ENCODE measurements around the gene MED4. TPM values are rescaled to one million over a fixed set of nuclear protein-coding genes. Genes with fewer than 3 reads are reported as not detected.

MED4 gene
- total RNA-seq, 1 experiment from 2014 or later: 26.5 TPM

DNA sequence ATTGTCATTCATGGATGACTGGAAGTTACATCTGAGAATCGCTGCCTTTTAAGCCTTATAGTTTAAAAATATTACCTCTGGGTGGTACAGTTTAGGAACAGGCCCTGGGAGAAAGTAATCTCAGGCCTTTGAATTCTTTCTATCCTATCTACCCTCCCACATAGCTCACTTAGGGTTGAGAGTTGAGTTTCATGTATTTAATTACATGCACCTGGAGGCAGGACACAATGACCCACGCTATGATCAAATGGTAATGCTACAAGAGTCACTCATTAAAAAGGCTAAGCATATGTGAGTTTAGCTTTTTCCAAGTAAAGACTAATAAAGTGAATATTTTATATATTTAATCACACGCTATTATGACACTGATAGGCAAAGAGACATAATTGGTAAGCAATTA lies 25.3 kb upstream of the MED4 start:
- no peak overlapping the region for H3K4me3 ChIP-seq (ENCODE audit: low read depth in 2 of 2, low read length in 2 of 2)
- CTCF ChIA-PET: no interaction called here
- no peak overlapping the region for H3K27ac ChIP-seq (ENCODE audit: low read length)
- H3K9me3 ChIP-seq (ENCODE audit: control insufficient read depth, insufficient read depth, low read depth, low read length): no peaks in the 10 kb centered on the region
- no peaks in the 10 kb centered on the region for H3K36me3 ChIP-seq (ENCODE audit: control insufficient read depth, insufficient read depth, low read length)
- H3K4me1 ChIP-seq (ENCODE audit: control insufficient read depth, insufficient read depth, low read length): no peaks in the 10 kb centered on the region
- DNase-seq (ENCODE audit: low read depth, low spot score) (no peak), ATAC-seq (no peak)
- in situ Hi-C loops (cut with HindIII; ENCODE audit: low pct_unique_long_range_greater_than_20kb, low sequenced_read_pairs) (no loop called here), intact Hi-C loops (cut with micrococcal nuclease; ENCODE audit: unreplicated experiment) (no loop called here)
- POLR2A ChIA-PET: no interaction called here
- BruUV-seq (replicated peaks): no TSS peak
- no peaks in the 10 kb centered on the region for H3K27me3 ChIP-seq (ENCODE audit: control insufficient read depth, insufficient read depth, low read length)
- TF ChIP-seq, protein P1, sequence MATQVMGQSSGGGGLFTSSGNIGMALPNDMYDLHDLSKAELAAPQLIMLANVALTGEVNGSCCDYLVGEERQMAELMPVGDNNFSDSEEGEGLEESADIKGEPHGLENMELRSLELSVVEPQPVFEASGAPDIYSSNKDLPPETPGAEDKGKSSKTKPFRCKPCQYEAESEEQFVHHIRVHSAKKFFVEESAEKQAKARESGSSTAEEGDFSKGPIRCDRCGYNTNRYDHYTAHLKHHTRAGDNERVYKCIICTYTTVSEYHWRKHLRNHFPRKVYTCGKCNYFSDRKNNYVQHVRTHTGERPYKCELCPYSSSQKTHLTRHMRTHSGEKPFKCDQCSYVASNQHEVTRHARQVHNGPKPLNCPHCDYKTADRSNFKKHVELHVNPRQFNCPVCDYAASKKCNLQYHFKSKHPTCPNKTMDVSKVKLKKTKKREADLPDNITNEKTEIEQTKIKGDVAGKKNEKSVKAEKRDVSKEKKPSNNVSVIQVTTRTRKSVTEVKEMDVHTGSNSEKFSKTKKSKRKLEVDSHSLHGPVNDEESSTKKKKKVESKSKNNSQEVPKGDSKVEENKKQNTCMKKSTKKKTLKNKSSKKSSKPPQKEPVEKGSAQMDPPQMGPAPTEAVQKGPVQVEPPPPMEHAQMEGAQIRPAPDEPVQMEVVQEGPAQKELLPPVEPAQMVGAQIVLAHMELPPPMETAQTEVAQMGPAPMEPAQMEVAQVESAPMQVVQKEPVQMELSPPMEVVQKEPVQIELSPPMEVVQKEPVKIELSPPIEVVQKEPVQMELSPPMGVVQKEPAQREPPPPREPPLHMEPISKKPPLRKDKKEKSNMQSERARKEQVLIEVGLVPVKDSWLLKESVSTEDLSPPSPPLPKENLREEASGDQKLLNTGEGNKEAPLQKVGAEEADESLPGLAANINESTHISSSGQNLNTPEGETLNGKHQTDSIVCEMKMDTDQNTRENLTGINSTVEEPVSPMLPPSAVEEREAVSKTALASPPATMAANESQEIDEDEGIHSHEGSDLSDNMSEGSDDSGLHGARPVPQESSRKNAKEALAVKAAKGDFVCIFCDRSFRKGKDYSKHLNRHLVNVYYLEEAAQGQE (IDR thresholded peaks at IDR 0.05; ENCODE audit: insufficient read depth in 1 of 2, low read depth in 2 of 2, low read length in 1 of 2): no peak
- no peak for TF ChIP-seq TCF7L2 (IDR thresholded peaks at IDR 0.05; ENCODE audit: low read depth, low read length)
- TF ChIP-seq, protein P2, sequence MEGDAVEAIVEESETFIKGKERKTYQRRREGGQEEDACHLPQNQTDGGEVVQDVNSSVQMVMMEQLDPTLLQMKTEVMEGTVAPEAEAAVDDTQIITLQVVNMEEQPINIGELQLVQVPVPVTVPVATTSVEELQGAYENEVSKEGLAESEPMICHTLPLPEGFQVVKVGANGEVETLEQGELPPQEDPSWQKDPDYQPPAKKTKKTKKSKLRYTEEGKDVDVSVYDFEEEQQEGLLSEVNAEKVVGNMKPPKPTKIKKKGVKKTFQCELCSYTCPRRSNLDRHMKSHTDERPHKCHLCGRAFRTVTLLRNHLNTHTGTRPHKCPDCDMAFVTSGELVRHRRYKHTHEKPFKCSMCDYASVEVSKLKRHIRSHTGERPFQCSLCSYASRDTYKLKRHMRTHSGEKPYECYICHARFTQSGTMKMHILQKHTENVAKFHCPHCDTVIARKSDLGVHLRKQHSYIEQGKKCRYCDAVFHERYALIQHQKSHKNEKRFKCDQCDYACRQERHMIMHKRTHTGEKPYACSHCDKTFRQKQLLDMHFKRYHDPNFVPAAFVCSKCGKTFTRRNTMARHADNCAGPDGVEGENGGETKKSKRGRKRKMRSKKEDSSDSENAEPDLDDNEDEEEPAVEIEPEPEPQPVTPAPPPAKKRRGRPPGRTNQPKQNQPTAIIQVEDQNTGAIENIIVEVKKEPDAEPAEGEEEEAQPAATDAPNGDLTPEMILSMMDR (IDR thresholded peaks at IDR 0.05): no peak
- no peak for TF ChIP-seq POLR2AphosphoS5 (IDR thresholded peaks at IDR 0.05; ENCODE audit: low read depth, low read length)
- no peak for TF ChIP-seq SIN3A (IDR thresholded peaks at IDR 0.05; ENCODE audit: borderline replicate concordance, insufficient read depth, low read depth, low read length)

DNA sequence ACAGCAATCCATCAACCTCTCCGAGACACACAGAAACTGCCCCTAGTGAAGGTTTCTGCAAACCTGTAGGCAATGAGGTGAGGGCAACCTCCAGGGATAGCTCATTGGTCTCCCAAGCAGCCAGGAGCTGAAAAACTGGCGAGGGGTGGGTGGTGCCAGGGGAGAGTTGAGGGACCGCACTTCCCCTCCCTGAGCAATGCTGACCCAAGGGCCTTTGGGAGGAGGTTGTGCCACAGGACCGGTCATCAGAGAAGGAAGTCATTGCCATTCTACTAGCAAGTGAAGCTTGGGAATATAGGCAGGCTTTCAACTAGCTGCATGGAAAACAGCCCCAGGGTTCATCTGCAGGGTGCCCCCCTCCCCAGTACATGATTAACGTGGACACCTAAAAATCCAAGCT lies 23.1 kb upstream of the MED4 start:
- Histone ChIP-seq H3K36me3 (ENCODE audit: control insufficient read depth, insufficient read depth, low read length) (no peaks in the 10 kb centered on the region), H3K9me3 (ENCODE audit: control insufficient read depth, insufficient read depth, low read depth, low read length) (no peaks in the 10 kb centered on the region), H3K27ac (ENCODE audit: low read length) (no peak overlapping the region), H3K4me1 (ENCODE audit: control insufficient read depth, insufficient read depth, low read length) (no peaks in the 10 kb centered on the region), H3K4me3 (ENCODE audit: low read depth in 2 of 2, low read length in 2 of 2) (no peak overlapping the region), H3K27me3 (ENCODE audit: control insufficient read depth, insufficient read depth, low read length) (no peaks in the 10 kb centered on the region)
- TF ChIP-seq, protein P2 (IDR thresholded peaks at IDR 0.05): no peak
- TF ChIP-seq TCF7L2 (IDR thresholded peaks at IDR 0.05; ENCODE audit: low read depth, low read length) (no peak), SIN3A (IDR thresholded peaks at IDR 0.05; ENCODE audit: borderline replicate concordance, insufficient read depth, low read depth, low read length) (no peak)
- TF ChIP-seq, protein P1 (IDR thresholded peaks at IDR 0.05; ENCODE audit: insufficient read depth in 1 of 2, low read depth in 2 of 2, low read length in 1 of 2): no peak
- intact Hi-C loops (cut with micrococcal nuclease; ENCODE audit: unreplicated experiment): no loop called here
- CTCF ChIA-PET: interaction anchor here (0.5 kb wide), 1 partner anchor 115 kb away, joined by 3 read pairs; the partner anchor contains the start of gene ITM2B
- in situ Hi-C loops (cut with HindIII; ENCODE audit: low pct_unique_long_range_greater_than_20kb, low sequenced_read_pairs): no loop called here
- ATAC-seq (no peak), DNase-seq (ENCODE audit: low read depth, low spot score) (no peak)
- POLR2A ChIA-PET: no interaction called here
- BruUV-seq (replicated peaks): no TSS peak

Measured in Panc1 (cell line).